Stimulated activated CD4-positive, alpha-beta T cell treated with anti-CD3 and anti-CD28 coated beads, Interleukin-12 subunit alpha, Interleukin-12 subunit beta, amount 100 ng/mL, for 48 hours (primary cell): ENCODE data around the gene RUSF1.
"Not testable (repeated sequence)": the region's sequence is repeated elsewhere in the genome, so short reads cannot be mapped to it uniquely, and the experiment has no call there.

ENCODE experiments used
- DNase-seq, 3 donors: peaks; one replicate each; pipeline ENCODE4 v3.0.0-alpha.2; 2020; ENCODE audit warnings: low read depth in 2 of 3, low spot score in 1 of 3

RUSF1 gene

DNA sequence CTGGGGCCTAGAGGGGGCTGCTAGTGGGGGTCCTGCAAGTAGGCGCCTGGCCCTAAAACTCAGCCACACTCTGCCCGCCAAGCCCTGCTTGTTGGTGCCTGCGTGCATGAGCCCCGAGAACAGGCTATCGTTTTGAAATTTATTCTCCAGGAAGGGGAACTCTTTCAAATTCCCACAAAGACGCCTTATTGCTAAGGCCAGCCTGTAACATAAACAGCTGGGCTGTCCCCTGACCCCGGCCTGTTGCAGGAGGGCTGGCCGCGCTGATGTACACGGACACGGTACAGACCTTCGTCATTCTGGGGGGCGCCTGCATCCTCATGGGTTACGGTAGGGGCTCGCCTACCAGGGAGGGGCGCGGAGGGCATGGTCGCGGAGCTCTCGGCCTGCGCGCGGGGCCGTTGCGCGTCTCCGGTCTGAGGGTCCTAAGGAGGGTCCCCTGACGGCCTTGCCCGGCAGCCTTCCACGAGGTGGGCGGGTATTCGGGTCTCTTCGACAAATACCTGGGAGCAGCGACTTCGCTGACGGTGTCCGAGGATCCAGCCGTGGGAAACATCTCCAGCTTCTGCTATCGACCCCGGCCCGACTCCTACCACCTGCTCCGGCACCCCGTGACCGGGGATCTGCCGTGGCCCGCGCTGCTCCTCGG is 21.0 kb downstream of the RUSF1 start:
- no peak for DNase-seq

DNA sequence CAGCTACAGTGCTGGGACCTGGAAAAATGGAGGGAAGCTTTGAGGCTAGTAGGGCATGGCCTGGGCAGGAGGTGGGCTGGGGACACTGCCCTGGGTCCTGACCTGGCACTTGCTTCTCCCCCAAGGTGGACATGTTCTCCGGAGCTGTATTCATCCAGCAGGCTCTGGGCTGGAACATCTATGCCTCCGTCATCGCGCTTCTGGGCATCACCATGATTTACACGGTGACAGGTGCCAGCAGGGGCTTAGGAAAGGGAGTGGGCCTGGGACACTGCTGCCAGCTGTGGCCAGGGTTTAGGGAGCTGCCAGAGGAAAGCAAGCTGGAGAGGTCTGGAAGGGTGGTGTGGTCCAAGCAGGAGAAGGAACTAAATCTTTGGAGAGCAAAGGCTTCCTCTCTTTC is 22.1 kb downstream of the RUSF1 start:
- DNase-seq, result no peak

- no peak for DNase-seq
Measured at GRCh38 chr16:31485571-31485970, 22.6 kb downstream of the RUSF1 start.

DNA sequence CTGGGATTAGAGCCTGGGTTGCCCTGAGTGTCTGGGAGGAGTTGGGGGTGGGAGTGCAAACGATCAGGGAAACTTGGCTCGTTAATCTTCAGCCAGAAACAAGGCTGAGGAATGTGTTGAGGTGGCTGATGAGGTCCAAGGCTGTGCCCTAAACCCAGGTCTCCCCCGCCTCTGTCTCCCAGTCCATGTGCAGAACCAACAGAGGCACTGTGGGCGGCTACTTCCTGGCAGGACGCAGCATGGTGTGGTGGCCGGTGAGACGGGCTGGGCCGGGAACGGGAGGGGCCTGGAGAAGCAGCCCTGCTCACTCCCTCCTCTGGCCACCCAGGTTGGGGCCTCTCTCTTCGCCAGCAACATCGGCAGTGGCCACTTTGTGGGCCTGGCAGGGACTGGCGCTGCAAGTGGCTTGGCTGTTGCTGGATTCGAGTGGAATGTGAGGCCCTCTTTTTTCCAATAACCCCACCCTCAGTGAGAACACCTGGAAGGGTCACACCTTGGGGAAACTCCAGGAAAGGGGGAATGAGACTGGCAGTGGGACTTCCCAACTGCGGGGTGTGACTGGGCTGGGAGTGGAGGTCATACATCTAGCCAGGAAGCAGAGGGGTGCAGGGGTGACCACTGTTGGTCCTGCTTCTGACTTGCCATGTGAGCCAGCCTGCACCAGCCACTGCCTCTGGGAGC is 23.6 kb downstream of the RUSF1 start:
- DNase-seq, result no peak

DNA sequence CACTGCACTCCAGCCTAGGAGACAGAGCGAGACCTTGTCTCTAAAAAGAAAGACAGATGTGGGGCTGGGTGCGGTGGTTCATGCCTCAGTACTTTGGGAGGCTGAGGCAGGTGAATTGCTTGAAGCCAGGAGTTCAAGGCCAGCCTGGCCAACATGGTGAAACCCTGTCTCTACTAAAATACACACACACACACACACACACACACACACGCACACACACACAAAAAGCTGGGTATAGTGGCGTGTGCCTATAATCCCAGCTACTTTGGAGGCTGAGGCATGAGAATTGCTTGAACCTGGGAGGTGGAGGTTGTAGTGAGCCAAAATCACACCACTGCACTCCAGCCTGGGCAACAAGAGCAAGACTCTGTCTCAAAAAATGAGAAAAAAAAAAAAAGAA is 24.1 kb downstream of the RUSF1 start:
- DNase-seq, result not testable (repeated sequence)

- no peak for DNase-seq
Measured at GRCh38 chr16:31483081-31483480, 25.1 kb downstream of the RUSF1 start, which contains the start of gene SLC5A2. TSS of gene SLC5A2 (plus strand) at chr16:31483123. CDS start at chr16:31483137, 14 bp downstream.

- no peak for DNase-seq
Measured at GRCh38 chr16:31480851-31481536, 27.2 kb downstream of the RUSF1 start.

DNA sequence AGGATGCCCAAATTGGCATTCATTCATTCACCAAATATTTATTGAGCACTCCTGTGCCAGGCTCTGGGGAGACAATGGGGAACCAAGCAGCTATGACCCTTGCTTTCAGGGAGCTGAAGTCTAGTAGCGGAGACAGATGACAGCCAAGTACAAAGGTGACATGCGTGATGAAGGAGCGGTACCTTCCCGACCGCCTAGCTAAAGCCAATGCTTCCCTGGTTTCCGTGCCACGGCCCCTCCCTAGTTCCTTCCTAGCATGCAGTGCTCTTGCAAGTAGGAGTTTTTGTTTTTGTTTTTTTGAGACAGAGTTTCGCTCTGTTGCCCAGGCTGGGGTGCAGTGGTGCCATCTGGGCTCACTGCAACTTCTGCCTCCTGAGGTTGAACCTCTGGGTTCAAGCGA is 28.4 kb downstream of the RUSF1 start:
- no peak for DNase-seq

DNA sequence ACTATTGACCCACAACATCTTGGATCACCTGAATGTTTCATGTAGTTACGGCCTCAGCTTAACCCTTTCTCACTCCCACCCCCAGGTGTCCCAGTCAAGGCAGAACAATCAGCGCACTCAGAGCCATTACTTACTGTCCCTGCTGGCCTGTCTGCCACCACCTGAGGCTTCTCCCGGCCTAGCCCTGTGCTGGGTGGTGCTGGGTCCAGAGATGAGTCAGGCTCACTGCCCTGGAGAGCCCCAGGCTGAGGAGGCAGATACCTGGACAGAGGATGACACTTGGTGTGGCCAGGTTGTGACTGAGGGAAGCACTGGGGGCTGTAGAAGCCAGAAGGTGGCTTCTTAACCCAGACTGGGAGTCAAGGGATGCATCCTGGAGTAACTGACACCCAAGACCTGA is 29.2 kb downstream of the RUSF1 start:
- no peak for DNase-seq

DNA sequence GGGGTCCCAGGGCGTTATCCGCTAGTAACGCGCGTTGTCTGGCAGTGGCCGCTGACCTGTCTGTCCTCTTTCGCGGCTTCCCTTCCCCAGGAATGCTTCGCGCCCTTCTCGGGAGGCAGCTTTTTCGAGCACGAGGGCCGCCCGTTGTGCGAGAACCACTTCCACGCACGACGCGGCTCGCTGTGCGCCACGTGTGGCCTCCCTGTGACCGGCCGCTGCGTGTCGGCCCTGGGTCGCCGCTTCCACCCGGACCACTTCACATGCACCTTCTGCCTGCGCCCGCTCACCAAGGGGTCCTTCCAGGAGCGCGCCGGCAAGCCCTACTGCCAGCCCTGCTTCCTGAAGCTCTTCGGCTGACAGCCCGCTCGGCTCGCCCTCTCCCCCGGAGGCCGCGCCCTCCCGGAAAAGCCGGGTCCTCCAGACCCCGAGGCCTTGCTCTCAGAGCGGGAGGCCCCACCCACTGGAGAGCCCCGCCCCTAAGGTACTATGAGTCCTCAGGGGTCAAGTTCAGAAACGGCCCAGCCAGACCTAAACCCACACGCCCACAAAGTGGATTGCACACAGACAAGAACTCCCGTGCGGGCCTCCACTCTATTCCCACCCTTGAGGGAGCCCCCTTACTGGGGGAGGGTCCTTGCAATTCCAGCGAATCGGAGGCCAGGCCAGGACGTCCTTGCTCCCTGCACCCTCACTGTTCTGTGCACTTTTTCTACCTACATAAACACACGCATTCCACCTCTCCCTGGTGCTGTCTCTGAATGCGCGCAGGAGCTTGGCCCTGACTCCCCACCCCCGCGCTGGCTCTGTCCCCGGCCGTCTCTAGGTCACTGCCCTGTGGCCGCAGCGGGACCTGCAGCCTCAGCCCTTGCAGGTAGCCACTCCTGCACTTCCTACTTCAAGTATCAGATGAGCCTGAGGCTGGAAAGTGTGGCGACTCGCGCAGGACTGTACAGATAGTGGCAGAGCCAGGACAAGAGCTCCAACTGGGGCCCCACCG is 30.7 kb downstream of the RUSF1 start:
- no peak for DNase-seq

GRCh38 chr16:31476303-31477219 is 31.6 kb downstream of the RUSF1 start:
- peak; percentile 76 to 87 (median 84) for DNase-seq

GRCh38 chr16:31475946-31476302 is 32.3 kb downstream of the RUSF1 start:
- DNase-seq, result no peak

- DNase-seq, result no peak
Measured at GRCh38 chr16:31474773-31475738, 33.1 kb downstream of the RUSF1 start.

DNA sequence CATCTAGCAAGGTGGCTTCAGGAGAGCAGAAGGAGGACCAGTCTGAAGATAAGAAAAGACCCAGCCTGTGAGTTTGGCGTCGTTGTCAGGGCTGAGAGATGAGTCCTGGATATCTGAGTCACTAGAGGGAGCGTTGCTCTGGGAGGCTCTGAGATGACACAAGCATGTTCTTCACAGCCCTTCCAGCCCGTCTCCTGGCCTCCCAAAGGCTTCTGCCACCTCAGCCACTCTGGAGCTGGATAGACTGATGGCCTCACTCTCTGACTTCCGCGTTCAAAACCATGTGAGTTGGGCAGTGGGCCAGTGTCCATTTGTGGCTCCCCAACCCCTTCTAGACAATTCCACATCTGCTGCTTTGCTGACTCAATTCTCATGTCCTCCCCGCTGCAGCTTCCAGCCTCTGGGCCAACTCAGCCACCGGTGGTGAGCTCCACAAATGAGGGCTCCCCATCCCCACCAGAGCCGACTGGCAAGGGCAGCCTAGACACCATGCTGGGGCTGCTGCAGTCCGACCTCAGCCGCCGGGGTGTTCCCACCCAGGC is 33.9 kb downstream of the RUSF1 start:
- DNase-seq, result no peak

GRCh38 chr16:31473264-31473984 is 34.8 kb downstream of the RUSF1 start:
- no peak for DNase-seq

GRCh38 chr16:31472709-31473203 is 35.4 kb downstream of the RUSF1 start:
- DNase-seq, result peak in 1 of 3 donors; percentile 54

DNA sequence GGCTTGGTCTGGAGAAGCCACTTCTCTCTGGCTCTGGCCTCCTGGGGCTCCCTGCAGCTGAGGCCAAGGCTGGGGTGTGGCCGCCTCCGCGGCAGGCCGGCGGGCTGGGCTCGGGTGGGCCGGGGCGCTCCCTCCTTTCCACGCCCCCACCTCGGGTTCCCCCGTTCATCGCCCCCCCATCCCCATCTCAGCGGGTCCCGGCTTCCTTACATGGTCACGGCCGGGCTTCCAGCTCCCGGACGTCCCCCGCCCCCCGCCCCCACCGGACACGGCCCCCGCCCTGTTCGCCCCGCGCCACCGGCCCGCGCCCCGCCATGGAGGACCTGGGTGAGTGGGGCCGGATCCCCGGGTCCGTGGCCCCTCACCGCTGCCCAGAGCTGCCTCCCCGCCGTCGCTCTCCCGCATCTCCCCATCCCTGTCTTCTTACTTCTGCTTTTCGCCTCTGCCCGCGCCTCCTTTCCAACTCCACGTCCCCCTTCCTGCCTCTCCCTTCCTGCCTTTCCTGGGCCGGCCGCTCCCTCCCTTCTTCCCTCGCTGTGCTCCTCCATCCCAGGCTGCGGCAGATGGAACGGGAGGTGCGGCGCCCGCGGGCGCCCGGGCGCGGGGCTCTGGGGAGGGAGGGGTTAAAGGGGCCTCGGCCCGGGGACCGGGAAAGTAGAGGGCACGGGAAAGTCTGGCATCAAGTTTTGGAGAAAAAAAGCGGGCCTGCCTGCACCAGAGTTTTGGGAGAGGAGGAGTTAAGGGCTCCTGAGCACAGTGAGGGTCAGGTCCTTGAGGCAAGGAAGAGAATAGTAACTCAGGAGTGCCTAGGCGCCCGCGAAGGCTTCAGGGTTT is 36.1 kb downstream of the RUSF1 start, which contains the start of gene TGFB1I1:
Gene TGFB1I1 (plus strand): TSS at position 278 of the 834 bp plus-strand sequence. CDS start 37 bp downstream, at position 315.
- no peak for DNase-seq
